GM12878 (cell line): ENCODE results near the gene CATSPER3. TPM values are rescaled to one million over a fixed set of nuclear protein-coding genes. Genes with fewer than 3 reads are reported as not detected.

Experiments used
- ATAC-seq: fragments of 200-7000 bp; cut with Tn5 transposase; 3 replicates; pipeline ENCODE4 v1.9.1; 2020; ENCODE audit warnings: mild to moderate bottlenecking, moderate library complexity
- BruUV-seq: library from RNA; stranded (reverse); fragments of 400-500 nt; replicated peaks from 2 replicates; lab custom pipeline; 2021; lab: Mats Ljungman, UMichigan
- CTCF ChIA-PET: fragments of 300-600 bp; sonication (Branson Sonifier 250); formaldehyde crosslinking; extraction: SDS; loops from one replicate; lab custom pipeline; 2021; ENCODE audit warnings: inconsistent platforms; lab: Yijun Ruan, JAX
- POLR2A ChIA-PET: fragments of 350-600 bp; formaldehyde crosslinking; extraction: SDS; loops from one replicate; lab custom pipeline; 2021; ENCODE audit warnings: inconsistent platforms; lab: Charles Lee
- RAD21 ChIA-PET: fragments of 300-600 bp; sonication (Branson Sonifier 250); formaldehyde crosslinking; loops from one replicate; lab custom pipeline; 2023; ENCODE audit warnings: antibody characterized with exemption; ENCODE audit not compliant: unreplicated experiment; lab: Charles Lee
- SMC1A ChIA-PET: fragments of 300-600 bp; sonication (Branson Sonifier 250); formaldehyde crosslinking; loops from one replicate; lab custom pipeline; 2023; ENCODE audit not compliant: unreplicated experiment, uncharacterized antibody; lab: Charles Lee
- DNase-seq: peaks from one replicate; pipeline ENCODE4 v3.0.0-alpha.2; 2011; ENCODE audit warnings: low read depth, low spot score
- FAIRE-seq: peaks from 3 replicates; lab custom pipeline; 2011; peaks lifted over from hg19 to GRCh38; lab: Jason Lieb, UNC
- H2AFZ ChIP-seq: 2 replicates; pipeline ENCODE4 v1.6.0; 2011; ENCODE audit warnings: low read depth, low read length, control low read depth; ENCODE audit not compliant: control insufficient read depth
- H3K27ac ChIP-seq: 2 replicates; pipeline ENCODE4 v1.5.1; 2011; ENCODE audit warnings: control low read depth; ENCODE audit not compliant: control insufficient read depth, insufficient read depth
- H3K27me3 ChIP-seq, 2 experiments: replicated peaks in 1 of 2; 2 replicates each; pipeline versions ENCODE4 v1.6.0 to v1.6.1; 2011; ENCODE audit warnings: low read length in 1 of 2; ENCODE audit not compliant: control insufficient read depth in 2 of 2, insufficient read depth in 2 of 2
- H3K36me3 ChIP-seq, 2 experiments: 2 replicates each; pipeline ENCODE4 v1.5.1; 2011; ENCODE audit warnings: low read length in 1 of 2; ENCODE audit not compliant: control insufficient read depth in 2 of 2, insufficient read depth in 2 of 2
- H3K4me1 ChIP-seq: 2 replicates; pipeline ENCODE4 v1.6.1; 2011; ENCODE audit warnings: mild to moderate bottlenecking, low read length, moderate library complexity, mixed read lengths; ENCODE audit not compliant: control insufficient read depth, insufficient read depth
- H3K4me2 ChIP-seq: 2 replicates; pipeline ENCODE4 v1.6.0; 2011; ENCODE audit warnings: control low read depth; ENCODE audit not compliant: control insufficient read depth, insufficient read depth
- H3K4me3 ChIP-seq: fragments of 200-600 bp; sonication (generic); 2 replicates; pipeline ENCODE4 v1.5.1; 2016
- H3K79me2 ChIP-seq: 2 replicates; pipeline ENCODE4 v1.6.0; 2011; ENCODE audit warnings: low read length; ENCODE audit not compliant: control insufficient read depth, insufficient read depth
- H3K9ac ChIP-seq: 2 replicates; pipeline ENCODE4 v1.8.0; 2011; ENCODE audit warnings: low read length, control low read depth, mixed read lengths; ENCODE audit not compliant: control insufficient read depth, insufficient read depth
- H3K9me3 ChIP-seq: replicated peaks from 3 replicates; pipeline ENCODE4 v1.5.1; 2011; ENCODE audit warnings: mild to moderate bottlenecking, low read length; ENCODE audit not compliant: control insufficient read depth, insufficient read depth
- H4K20me1 ChIP-seq: 2 replicates; pipeline ENCODE4 v1.6.0; 2011; ENCODE audit not compliant: control insufficient read depth, insufficient read depth
- BCL11A ChIP-seq: IDR thresholded peaks from 2 replicates; pipeline ENCODE4 v1.6.1; 2011; ENCODE audit warnings: low read depth, low read length
- CBX3 ChIP-seq: fragments of 200-600 bp; sonication (generic); IDR thresholded peaks from 2 replicates; pipeline ENCODE4 v1.6.1; 2016; ENCODE audit warnings: low read depth, borderline replicate concordance
- CEBPZ ChIP-seq: fragments of 150-350 bp; IDR thresholded peaks from 2 replicates; pipeline ENCODE4 v1.6.1; 2016; ENCODE audit warnings: low read depth, low read length
- CUX1 ChIP-seq: IDR thresholded peaks from 2 replicates; pipeline ENCODE4 v1.6.1; 2012; ENCODE audit warnings: improper control_type of control experiment, low read depth, low read length; ENCODE audit not compliant: insufficient replicate concordance
- ESRRA ChIP-seq: IDR thresholded peaks from 2 replicates; pipeline ENCODE4 v1.6.1; 2012; ENCODE audit warnings: mild to moderate bottlenecking, low read length, improper control_type of control experiment
- GATAD2B ChIP-seq: fragments of 450-650 bp; conservative IDR thresholded peaks from 2 replicates; pipeline ENCODE4 v1.6.1; 2017; ENCODE audit warnings: low read depth, mild to moderate bottlenecking, moderate library complexity
- MEF2A ChIP-seq: IDR thresholded peaks from 2 replicates; pipeline ENCODE4 v1.6.1; 2011; ENCODE audit warnings: low read depth, mild to moderate bottlenecking, low read length, moderate library complexity; ENCODE audit not compliant: insufficient read depth
- NRF1 ChIP-seq: conservative IDR thresholded peaks from 2 replicates; pipeline ENCODE4 v1.6.1; 2011; ENCODE audit warnings: mild to moderate bottlenecking, low read depth, low read length, improper control_type of control experiment
- POLR2A ChIP-seq: IDR thresholded peaks from 2 replicates; pipeline ENCODE4 v1.6.1; 2011; ENCODE audit warnings: low read depth, mild to moderate bottlenecking, low read length
- SIN3A ChIP-seq: IDR thresholded peaks from 2 replicates; pipeline ENCODE4 v1.6.1; 2012; ENCODE audit warnings: low read depth, low read length, improper control_type of control experiment
- SMAD5 ChIP-seq: IDR thresholded peaks from 2 replicates; pipeline ENCODE4 v1.6.1; 2016; ENCODE audit warnings: antibody characterized with exemption, low read depth
- STAT1 ChIP-seq: fragments of 450-650 bp; conservative IDR thresholded peaks from 2 replicates; pipeline ENCODE4 v1.6.1; 2014; ENCODE audit warnings: antibody characterized with exemption, mild to moderate bottlenecking
- STAT3 ChIP-seq: IDR thresholded peaks from 2 replicates; pipeline ENCODE4 v1.6.1; 2011; ENCODE audit warnings: low read depth, low read length, improper control_type of control experiment
- WGBS: methylation state at CpG from one replicate; pipeline ENCODE4 v1.1.6; 2016; ENCODE audit warnings: low lambda C conversion rate; ENCODE audit not compliant: insufficient replicate concordance, insufficient coverage; ENCODE audit errors: missing lambda C conversion rate; 5-methylcytosine and 5-hydroxymethylcytosine counted together
- in situ Hi-C: fragments of 300-500 bp; cut with MboI; formaldehyde crosslinking; loops from 9 replicates; pipeline ENCODE4 v1.14.3; 2018; ENCODE audit warnings: mixed read lengths
- intact Hi-C: fragments of 100-400 bp; cut with micrococcal nuclease; formaldehyde crosslinking; loops from one replicate; pipeline ENCODE4 v1.14.2; 2022; ENCODE audit not compliant: unreplicated experiment
- polyA plus RNA-seq, 11 experiments: library from polyadenylated mRNA; depleted of rRNA in 4 of 11; unstranded in 6 of 11; stranded (reverse) in 5 of 11; fragments of >200 nt; fragmentation: Nextera tagmentation in 4 of 11; fragmentation: Illumina TruSeq in 1 of 11; extraction: Ambion mirVana in 4 of 11; extraction: Trizol in 1 of 11; gene quantifications; 1 replicate in 1 of 11; 2 replicates in 10 of 11; pipeline versions ENCODE4 v1.2.1 to v1.2.3, GENCODE V29; 2011 to 2016; ENCODE audit warnings: inconsistent platforms in 2 of 11, missing spikeins in 2 of 11, low read depth in 1 of 11
- total RNA-seq, 4 experiments: library from RNA; depleted of rRNA in 3 of 4; stranded (reverse); fragments of >200 nt in 3 of 4; fragmentation: Illumina TruSeq in 1 of 4; extraction: Trizol in 1 of 4; gene quantifications; 2 replicates each; pipeline versions ENCODE4 v1.2.1 to v1.2.3, GENCODE V29; 2013 to 2021
- TF ChIP-seq, protein P1 (sequence below): IDR thresholded peaks from 2 replicates; pipeline ENCODE4 v1.6.1; 2011; ENCODE audit warnings: borderline replicate concordance, low read depth, mild to moderate bottlenecking, moderate library complexity, mixed read lengths, low read length; ENCODE audit not compliant: insufficient read depth; ENCODE audit errors: extremely low read length

Gene CATSPER3
- total and polyA plus RNA-seq, 10 of the 15 experiments (the other 5 are each of a cell fraction or from before 2014, with no cell fraction given) = 0.06 to 0.38 (median 0.13) TPM; not detected in 4

GRCh38 chr5:135026645-135027265 is 59.0 kb downstream of the CATSPER3 start (continued):
- no peak for TF ChIP-seq NRF1
- TF ChIP-seq, protein P1, sequence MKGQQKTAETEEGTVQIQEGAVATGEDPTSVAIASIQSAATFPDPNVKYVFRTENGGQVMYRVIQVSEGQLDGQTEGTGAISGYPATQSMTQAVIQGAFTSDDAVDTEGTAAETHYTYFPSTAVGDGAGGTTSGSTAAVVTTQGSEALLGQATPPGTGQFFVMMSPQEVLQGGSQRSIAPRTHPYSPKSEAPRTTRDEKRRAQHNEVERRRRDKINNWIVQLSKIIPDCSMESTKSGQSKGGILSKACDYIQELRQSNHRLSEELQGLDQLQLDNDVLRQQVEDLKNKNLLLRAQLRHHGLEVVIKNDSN = no peak
- no peak for TF ChIP-seq STAT1

GRCh38 chr5:135027266-135027696 is 59.6 kb downstream of the CATSPER3 start:
- ChIA-PET RAD21 (no interaction called here), POLR2A (no interaction called here), CTCF (no interaction called here), SMC1A (no interaction called here)
- H3K4me3 ChIP-seq = no peak overlapping the region
- intact Hi-C loops = no loop called here
- H4K20me1 ChIP-seq = no peaks in the 10 kb centered on the region
- H3K36me3 ChIP-seq = no peaks in the 10 kb centered on the region
- 26% methylated on average over 19 of the region's 29 CpGs for WGBS
- DNase-seq (no peak), FAIRE-seq (no peak), ATAC-seq (no peak)
- no peaks in the 10 kb centered on the region for H3K4me1 ChIP-seq
- no peak overlapping the region for H3K4me2 ChIP-seq
- BruUV-seq = no TSS peak
- H3K9me3 ChIP-seq = peaks cover 6% of the 10 kb centered on the region; the same call in 2 of the 3 replicates
- no peak overlapping the region for H3K9ac ChIP-seq
- in situ Hi-C loops = no loop called here
- H2AFZ ChIP-seq = no peak overlapping the region
- no peak overlapping the region for H3K27ac ChIP-seq
- no peaks in the 10 kb centered on the region for H3K79me2 ChIP-seq
- peaks cover 17% of the 10 kb centered on the region in 2 experiments for H3K27me3 ChIP-seq
- TF ChIP-seq SMAD5 = no peak
- TF ChIP-seq POLR2A = no peak
- no peak for TF ChIP-seq CEBPZ
- TF ChIP-seq CBX3 = no peak
- no peak for TF ChIP-seq BCL11A
- no peak for TF ChIP-seq ESRRA
- TF ChIP-seq CUX1 = no peak
- TF ChIP-seq STAT3 = no peak
- TF ChIP-seq GATAD2B = no peak
- TF ChIP-seq MEF2A = no peak
- no peak for TF ChIP-seq SIN3A
